Right atrium auricular region (tissue), 2 donors: ENCODE measurements around the gene MAPRE3. TPM values are rescaled to one million over a fixed set of nuclear protein-coding genes. Genes with fewer than 3 reads are reported as not detected.

ENCODE experiments used
- DNase-seq: peaks from one replicate; pipeline ENCODE4 v3.0.0-alpha.2; 2019; ENCODE audit warnings: low spot score
- H3K27ac ChIP-seq, 2 donors: fragments of 200-600 bp; sonication (generic); 1 replicate in 1 of 2; 2 replicates in 1 of 2; pipeline ENCODE4 v1.5.1; 2016 to 2019
- H3K27me3 ChIP-seq, 2 donors: fragments of 200-600 bp; sonication (generic); one replicate each; pipeline versions ENCODE4 v1.5.1 to v1.6.0; 2017 to 2019
- H3K36me3 ChIP-seq: fragments of 200-600 bp; sonication (generic); one replicate; pipeline ENCODE4 v1.5.1; 2016
- H3K4me1 ChIP-seq, 2 donors: fragments of 200-600 bp; sonication (generic); one replicate each; pipeline versions ENCODE4 v1.5.1 to v1.6.0; 2017 to 2019
- H3K4me3 ChIP-seq, 2 donors: fragments of 200-600 bp; sonication (generic); 1 replicate in 1 of 2; 2 replicates in 1 of 2; pipeline ENCODE4 v1.5.1; 2017 to 2019; ENCODE audit warnings: mild to moderate bottlenecking in 1 of 2, moderate library complexity in 1 of 2
- H3K9me3 ChIP-seq, 2 donors: fragments of 200-600 bp; sonication (generic); one replicate each; pipeline ENCODE4 v1.5.1; 2019
- total RNA-seq, 2 donors: library from RNA; depleted of rRNA; stranded (reverse); fragments of >200 nt; gene quantifications; one replicate each; pipeline ENCODE4 v1.1.0, GENCODE V29; 2016
- TF ChIP-seq, protein P1 (sequence below), 2 donors: fragments of 200-600 bp; sonication (generic); IDR thresholded peaks; one replicate each; pipeline ENCODE4 v1.5.1; 2019; ENCODE audit warnings: antibody characterized with exemption in 2 of 2

Gene MAPRE3
- total RNA-seq, 2 donors from 2014 or later, result 20.6 to 33.4 TPM

DNA sequence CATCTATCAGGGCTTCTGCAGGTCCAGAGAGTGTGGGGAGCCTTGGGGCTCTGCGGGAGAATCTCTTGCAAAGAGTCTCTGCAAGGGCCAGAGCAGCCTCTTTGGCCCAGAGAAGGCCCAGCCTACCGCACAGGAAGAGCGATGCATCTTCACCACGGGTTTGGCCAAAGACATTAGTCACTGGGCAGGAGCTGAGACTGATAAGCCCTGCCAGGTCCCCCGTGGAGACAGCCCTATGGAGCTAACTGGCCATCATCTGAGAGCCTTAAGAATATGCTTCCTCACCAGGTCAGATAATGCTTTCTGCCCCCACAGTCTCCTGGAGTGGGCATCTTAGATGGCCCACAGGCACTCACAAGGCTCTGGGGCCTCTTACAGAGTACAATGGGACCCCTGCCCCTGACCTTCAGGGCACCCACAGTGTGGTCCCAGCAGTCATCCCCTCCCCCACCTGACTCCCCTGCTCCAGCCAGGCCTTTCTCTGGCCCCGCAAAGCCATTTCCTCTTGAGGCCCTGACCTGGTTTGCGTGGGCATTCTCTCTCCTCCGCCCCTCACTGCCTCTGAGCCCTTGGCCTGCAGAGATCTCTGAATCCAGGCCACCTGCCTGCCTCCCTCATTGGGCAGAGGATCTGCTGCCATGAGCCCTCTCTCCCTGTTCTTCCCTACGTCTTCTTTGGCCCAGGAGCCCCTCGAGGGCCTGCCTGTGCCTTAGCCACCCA lies 31.9 kb upstream of the MAPRE3 start:
- Histone ChIP-seq H3K9me3 (no peaks in the 10 kb centered on the region), H3K27ac (no peak overlapping the region), H3K36me3 (no peaks in the 10 kb centered on the region), H3K27me3 (no peaks in the 10 kb centered on the region), H3K4me1 (no peaks in the 10 kb centered on the region), H3K4me3 (no peak overlapping the region)
- TF ChIP-seq, protein P1, sequence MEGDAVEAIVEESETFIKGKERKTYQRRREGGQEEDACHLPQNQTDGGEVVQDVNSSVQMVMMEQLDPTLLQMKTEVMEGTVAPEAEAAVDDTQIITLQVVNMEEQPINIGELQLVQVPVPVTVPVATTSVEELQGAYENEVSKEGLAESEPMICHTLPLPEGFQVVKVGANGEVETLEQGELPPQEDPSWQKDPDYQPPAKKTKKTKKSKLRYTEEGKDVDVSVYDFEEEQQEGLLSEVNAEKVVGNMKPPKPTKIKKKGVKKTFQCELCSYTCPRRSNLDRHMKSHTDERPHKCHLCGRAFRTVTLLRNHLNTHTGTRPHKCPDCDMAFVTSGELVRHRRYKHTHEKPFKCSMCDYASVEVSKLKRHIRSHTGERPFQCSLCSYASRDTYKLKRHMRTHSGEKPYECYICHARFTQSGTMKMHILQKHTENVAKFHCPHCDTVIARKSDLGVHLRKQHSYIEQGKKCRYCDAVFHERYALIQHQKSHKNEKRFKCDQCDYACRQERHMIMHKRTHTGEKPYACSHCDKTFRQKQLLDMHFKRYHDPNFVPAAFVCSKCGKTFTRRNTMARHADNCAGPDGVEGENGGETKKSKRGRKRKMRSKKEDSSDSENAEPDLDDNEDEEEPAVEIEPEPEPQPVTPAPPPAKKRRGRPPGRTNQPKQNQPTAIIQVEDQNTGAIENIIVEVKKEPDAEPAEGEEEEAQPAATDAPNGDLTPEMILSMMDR (IDR thresholded peaks at IDR 0.05), result no peak
- no peak for DNase-seq

DNA sequence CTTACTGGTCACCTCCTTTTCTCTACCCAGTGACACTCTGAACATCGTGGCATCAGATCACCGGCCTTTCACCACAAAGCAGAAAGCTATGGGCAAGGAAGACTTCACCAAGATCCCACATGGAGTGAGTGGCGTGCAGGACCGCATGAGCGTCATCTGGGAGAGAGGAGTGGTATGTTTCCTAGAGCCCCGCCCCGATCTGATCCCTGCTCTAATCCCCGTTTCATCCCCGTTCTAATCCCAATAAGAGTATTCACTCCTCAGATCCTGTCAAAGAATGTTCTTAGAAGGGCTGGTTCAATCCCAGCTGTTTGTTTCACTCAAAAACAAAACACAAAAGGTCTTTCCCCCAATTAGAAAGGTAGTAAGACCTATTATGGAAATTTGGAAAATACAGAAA lies 30.4 kb upstream of the MAPRE3 start:
- Histone ChIP-seq H3K27me3 (no peaks in the 10 kb centered on the region), H3K27ac (no peak overlapping the region), H3K4me3 (no peak overlapping the region), H3K4me1 (no peaks in the 10 kb centered on the region), H3K9me3 (no peaks in the 10 kb centered on the region), H3K36me3 (no peaks in the 10 kb centered on the region)
- TF ChIP-seq, protein P1 (IDR thresholded peaks at IDR 0.05), result no peak
- DNase-seq, result no peak

DNA sequence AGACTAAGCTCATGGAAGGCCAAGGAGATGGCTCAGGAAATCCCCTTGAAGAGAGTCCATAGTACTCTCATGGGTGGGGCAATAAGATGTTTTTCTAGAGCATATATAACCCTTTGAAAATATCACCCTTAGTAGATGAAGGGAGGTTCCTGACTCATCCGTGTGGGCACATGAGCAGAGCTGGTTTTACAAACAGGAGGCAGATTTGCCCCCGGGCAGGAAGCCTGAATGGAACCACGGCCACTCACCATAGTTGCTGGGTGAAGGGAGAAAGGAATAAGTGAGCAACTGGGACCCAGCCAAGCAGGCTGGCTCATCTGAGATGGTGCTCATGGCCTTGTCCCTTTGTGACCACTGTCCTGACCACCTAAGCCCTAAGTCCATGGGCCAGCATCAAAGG lies 29.0 kb upstream of the MAPRE3 start:
- no peak for DNase-seq
- no peaks in the 10 kb centered on the region for H3K9me3 ChIP-seq

DNA sequence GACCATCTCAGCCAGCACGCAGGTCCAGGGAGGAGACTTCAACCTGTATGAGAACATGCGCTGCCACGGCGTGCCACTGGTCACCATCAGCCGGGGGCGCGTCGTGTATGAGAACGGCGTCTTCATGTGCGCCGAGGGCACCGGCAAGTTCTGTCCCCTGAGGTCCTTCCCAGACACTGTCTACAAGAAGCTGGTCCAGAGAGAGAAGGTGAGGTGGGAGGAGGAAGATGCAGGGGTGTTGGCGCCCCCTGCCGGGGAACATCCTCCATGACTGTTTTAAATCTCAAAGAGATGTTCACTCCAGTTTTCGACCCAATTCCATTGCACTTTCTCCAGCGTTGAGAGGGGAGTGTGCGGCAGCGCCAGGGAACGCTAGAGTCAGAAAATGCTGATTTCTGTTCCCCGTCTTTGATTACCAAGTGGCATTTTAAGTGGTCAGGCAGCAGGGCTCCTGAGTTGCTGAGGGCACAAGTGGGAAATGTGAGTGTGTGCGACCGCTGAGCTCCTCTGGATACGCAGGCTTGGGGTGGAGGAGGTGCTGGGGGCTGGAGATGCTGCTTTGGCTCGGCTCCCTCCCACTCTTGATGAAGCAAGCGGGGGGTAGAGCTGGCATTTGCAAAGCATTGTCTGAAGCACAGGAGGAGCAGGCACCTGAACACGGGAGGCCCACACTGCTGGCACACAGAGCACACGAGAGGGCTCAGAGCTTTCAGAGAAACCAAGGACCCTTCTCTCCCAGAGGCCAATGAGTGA lies 27.7 kb upstream of the MAPRE3 start:
- TF ChIP-seq, protein P1 (IDR thresholded peaks at IDR 0.05), result peak; percentile 80 to 87
- peak; percentile 75 for DNase-seq
- Histone ChIP-seq H3K27ac (no peak overlapping the region), H3K27me3 (no peaks in the 10 kb centered on the region), H3K4me1 (peaks cover 0 to 9% of the 10 kb centered on the region in 2 donors), H3K4me3 (no peak overlapping the region), H3K9me3 (no peaks in the 10 kb centered on the region), H3K36me3 (no peaks in the 10 kb centered on the region)

More for the DNA sequence above, 29.0 kb upstream of the MAPRE3 start:
- Histone ChIP-seq H3K36me3 (no peaks in the 10 kb centered on the region), H3K4me1 (no peaks in the 10 kb centered on the region), H3K4me3 (no peak overlapping the region), H3K27me3 (no peaks in the 10 kb centered on the region), H3K27ac (no peak overlapping the region)
- TF ChIP-seq, protein P1 (IDR thresholded peaks at IDR 0.05), result no peak

DNA sequence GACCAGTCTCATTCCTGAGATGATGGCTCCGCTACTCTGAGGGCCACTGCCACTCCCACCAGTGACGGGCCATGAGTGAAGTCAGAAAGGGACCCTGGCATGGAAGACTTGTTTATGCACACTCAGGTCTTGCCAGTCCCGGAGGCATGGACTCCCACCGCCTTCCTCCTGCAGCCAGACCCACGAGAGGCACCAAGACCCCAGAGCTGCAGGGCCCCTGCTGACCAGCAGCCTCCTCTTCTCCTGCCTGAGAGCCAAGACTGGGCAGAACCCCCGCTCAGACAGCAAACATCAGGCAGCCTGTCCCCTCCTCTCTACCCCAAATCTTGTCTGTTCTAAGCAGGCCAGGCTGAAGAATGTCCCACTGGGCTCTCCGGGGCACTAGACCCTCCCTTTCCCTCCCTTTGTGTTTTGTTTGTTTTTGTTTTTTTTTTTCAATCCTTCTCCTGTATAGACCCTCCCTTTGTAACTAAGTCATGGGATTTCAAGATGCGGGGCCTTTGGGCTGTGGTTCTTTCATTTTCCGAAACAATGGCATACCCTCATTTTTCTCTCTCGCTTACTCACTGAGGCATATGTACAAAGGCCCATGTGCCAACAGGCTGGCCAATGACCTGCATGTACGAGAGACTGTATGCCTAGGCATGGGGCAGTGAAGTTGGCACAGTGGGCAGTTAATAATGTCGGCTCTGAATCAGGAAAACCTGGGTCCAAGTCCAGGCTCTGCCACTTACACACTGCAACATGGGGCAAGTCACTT lies 24.3 kb upstream of the MAPRE3 start:
- peaks cover 0 to 9% of the 10 kb centered on the region in 2 donors for H3K4me1 ChIP-seq
- no peak overlapping the region for H3K27ac ChIP-seq
- TF ChIP-seq, protein P1 (IDR thresholded peaks at IDR 0.05), result no peak
- no peak overlapping the region for H3K4me3 ChIP-seq
- H3K27me3 ChIP-seq, result no peaks in the 10 kb centered on the region
- DNase-seq, result no peak
- no peaks in the 10 kb centered on the region for H3K9me3 ChIP-seq
- no peaks in the 10 kb centered on the region for H3K36me3 ChIP-seq
